GM18951 (cell line): Measurements from ENCODE around the gene NLRP12.

ENCODE experiments used
- POLR2A ChIP-seq: IDR thresholded peaks from 4 replicates; pipeline ENCODE4 v1.6.1; 2011; ENCODE audit warnings: mild to moderate bottlenecking; ENCODE audit not compliant: insufficient read length, insufficient read depth; ENCODE audit errors: extremely low read depth
- in situ Hi-C: fragments of 300-500 bp; cut with MboI; formaldehyde crosslinking; loops from one replicate; pipeline ENCODE4 v1.12.0; 2022; ENCODE audit warnings: low sequenced_read_pairs, mixed read lengths, inconsistent platforms; ENCODE audit not compliant: unreplicated experiment

Gene NLRP12

GRCh38 chr19:53819861-53820260 lies 4.3 kb downstream of the NLRP12 start:
- TF ChIP-seq POLR2A: no peak
- in situ Hi-C loops: no loop called here

- no peak for TF ChIP-seq POLR2A
- in situ Hi-C loops: no loop called here
Measured at GRCh38 chr19:53818756-53819155, 5.4 kb downstream of the NLRP12 start.

- in situ Hi-C loops: no loop called here
- no peak for TF ChIP-seq POLR2A
Measured at GRCh38 chr19:53813996-53814395, 10.1 kb downstream of the NLRP12 start.

GRCh38 chr19:53812335-53812734 lies 11.8 kb downstream of the NLRP12 start:
- in situ Hi-C loops: no loop called here
- TF ChIP-seq POLR2A: no peak

- in situ Hi-C loops: no loop called here
- TF ChIP-seq POLR2A: no peak
Measured at GRCh38 chr19:53810891-53811290, 13.2 kb downstream of the NLRP12 start.

- TF ChIP-seq POLR2A: no peak
- in situ Hi-C loops: no loop called here
Measured at GRCh38 chr19:53810187-53810546, 13.9 kb downstream of the NLRP12 start.

GRCh38 chr19:53809518-53810186 lies 14.5 kb downstream of the NLRP12 start:
- no peak for TF ChIP-seq POLR2A
- in situ Hi-C loops: no loop called here

GRCh38 chr19:53808710-53809125 lies 15.4 kb downstream of the NLRP12 start:
- no peak for TF ChIP-seq POLR2A
- in situ Hi-C loops: no loop called here

GRCh38 chr19:53801257-53801656 lies 22.9 kb downstream of the NLRP12 start:
- no peak for TF ChIP-seq POLR2A
- in situ Hi-C loops: no loop called here

GRCh38 chr19:53795019-53795418 lies 29.1 kb downstream of the NLRP12 start:
- in situ Hi-C loops: no loop called here
- no peak for TF ChIP-seq POLR2A

GRCh38 chr19:53792721-53793433 lies 31.2 kb downstream of the NLRP12 start:
- in situ Hi-C loops: no loop called here
- no peak for TF ChIP-seq POLR2A

GRCh38 chr19:53789708-53790678 lies 34.1 kb downstream of the NLRP12 start:
- TF ChIP-seq POLR2A: no peak
- in situ Hi-C loops: no loop called here

- in situ Hi-C loops: no loop called here
- TF ChIP-seq POLR2A: no peak
Measured at GRCh38 chr19:53787266-53787665, 36.8 kb downstream of the NLRP12 start.

GRCh38 chr19:53786744-53787143 lies 37.4 kb downstream of the NLRP12 start:
- in situ Hi-C loops: no loop called here
- no peak for TF ChIP-seq POLR2A
